HepG2 (cell line): Measurements from ENCODE around the gene ZBTB46. TPM values are rescaled to one million over a fixed set of nuclear protein-coding genes. Genes with fewer than 3 reads are reported as not detected.
A peak's percentile ranks its signal among the peaks of the same experiment; 100 is the strongest.

Source experiments
- ATF1 ChIP-seq: IDR thresholded peaks from 2 replicates; pipeline ENCODE4 v1.6.1; 2016; ENCODE audit warnings: mild to moderate bottlenecking, control low read depth
- BORCS8-MEF2B ChIP-seq: sonication (generic); formaldehyde crosslinking; IDR thresholded peaks from 2 replicates; pipeline ENCODE4 v1.8.0; 2022; ENCODE audit warnings: mild to moderate bottlenecking, missing genetic modification reagents
- ETV6 ChIP-seq: sonication (generic); formaldehyde crosslinking; conservative IDR thresholded peaks from 2 replicates; pipeline ENCODE4 v1.4.0; 2020; ENCODE audit warnings: missing genetic modification reagents
- GABPA ChIP-seq, 2 experiments: IDR thresholded peaks; 2 replicates each; pipeline ENCODE4 v1.6.1; 2011 to 2016; ENCODE audit warnings: low read depth in 2 of 2, low read length in 1 of 2, missing biosample characterization in 1 of 2, missing genetic modification characterization in 1 of 2
- KMT2B ChIP-seq: IDR thresholded peaks from 2 replicates; pipeline ENCODE4 v1.6.1; 2016; ENCODE audit warnings: missing genetic modification reagents, missing compliant biosample characterization
- PITX1 ChIP-seq: sonication (generic); formaldehyde crosslinking; IDR thresholded peaks from 2 replicates; pipeline ENCODE4 v1.5.1; 2020; ENCODE audit warnings: mild to moderate bottlenecking, missing genetic modification reagents
- SP5 ChIP-seq: IDR thresholded peaks from 2 replicates; pipeline ENCODE4 v1.6.1; 2016; ENCODE audit warnings: low read depth, borderline replicate concordance
- TARDBP ChIP-seq: sonication (generic); formaldehyde crosslinking; IDR thresholded peaks from 2 replicates; pipeline ENCODE4 v1.8.0; 2022; ENCODE audit warnings: mild to moderate bottlenecking, missing genetic modification reagents
- TRAFD1 ChIP-seq: sonication (generic); formaldehyde crosslinking; IDR thresholded peaks from 2 replicates; pipeline ENCODE4 v1.5.1; 2020; ENCODE audit warnings: missing genetic modification reagents, mild to moderate bottlenecking, borderline replicate concordance
- USF2 ChIP-seq, 2 experiments: sonication (generic) in 1 of 2; formaldehyde crosslinking in 1 of 2; IDR thresholded peaks; 2 replicates each; pipeline versions ENCODE4 v1.5.1 to v1.6.1; 2011 to 2020; ENCODE audit warnings: borderline replicate concordance in 1 of 2, low read depth in 1 of 2, low read length in 1 of 2, mild to moderate bottlenecking in 1 of 2, missing genetic modification reagents in 1 of 2, moderate library complexity in 1 of 2
- ZBTB14 ChIP-seq: sonication (generic); formaldehyde crosslinking; IDR thresholded peaks from 2 replicates; pipeline ENCODE4 v1.4.0; 2020; ENCODE audit warnings: missing genetic modification reagents
- ZBTB8A ChIP-seq: sonication (generic); formaldehyde crosslinking; IDR thresholded peaks from 2 replicates; pipeline ENCODE4 v1.4.0; 2020; ENCODE audit warnings: mild to moderate bottlenecking, low read depth, missing genetic modification reagents, borderline replicate concordance
- ZFX ChIP-seq: sonication (generic); formaldehyde crosslinking; IDR thresholded peaks from 2 replicates; pipeline ENCODE4 v1.4.0; 2020; ENCODE audit warnings: mild to moderate bottlenecking, low read depth, missing genetic modification reagents, moderate library complexity
- ZNF382 ChIP-seq: sonication (generic); formaldehyde crosslinking; IDR thresholded peaks from 2 replicates; pipeline ENCODE4 v1.5.0; 2020; ENCODE audit warnings: missing genetic modification reagents, mild to moderate bottlenecking, borderline replicate concordance
- ZNF451 ChIP-seq: sonication (generic); formaldehyde crosslinking; IDR thresholded peaks from 2 replicates; pipeline ENCODE4 v1.5.0; 2020; ENCODE audit warnings: mild to moderate bottlenecking, missing genetic modification reagents
- ZNF746 ChIP-seq: sonication (generic); formaldehyde crosslinking; IDR thresholded peaks from 2 replicates; pipeline ENCODE4 v1.8.0; 2022; ENCODE audit warnings: mild to moderate bottlenecking, missing genetic modification reagents
- polyA plus RNA-seq, 8 experiments: library from polyadenylated mRNA; depleted of rRNA in 3 of 8; stranded (reverse) in 7 of 8; unstranded in 1 of 8; fragments of >200 nt; fragmentation: Illumina TruSeq in 4 of 8; extraction: Trizol in 4 of 8; gene quantifications; 2 replicates each; pipeline versions ENCODE4 v1.2.1 to v1.2.3, GENCODE V29; 2011 to 2016; ENCODE audit warnings: low read depth in 4 of 8, missing spikeins in 1 of 8, mixed read lengths in 1 of 8; ENCODE audit not compliant: insufficient read depth in 1 of 8
- total RNA-seq, 5 experiments: library from RNA; depleted of rRNA; stranded (reverse); fragments of >200 nt; fragmentation: Illumina TruSeq; extraction: Trizol; gene quantifications; 2 replicates each; pipeline ENCODE4 v1.2.3, GENCODE V29; 2016; ENCODE audit warnings: low read depth in 1 of 5
- TF ChIP-seq, protein P1 (sequence below): sonication (generic); formaldehyde crosslinking; IDR thresholded peaks from 2 replicates; pipeline ENCODE4 v1.4.0; 2020; ENCODE audit warnings: mild to moderate bottlenecking, missing genetic modification reagents
- TF ChIP-seq, protein P2 (sequence below): sonication (generic); formaldehyde crosslinking; IDR thresholded peaks from 2 replicates; pipeline ENCODE4 v1.4.0; 2020; ENCODE audit warnings: mild to moderate bottlenecking, missing genetic modification reagents, borderline replicate concordance

The ZBTB46 gene
- total and polyA plus RNA-seq, 2 of the 13 experiments (the other 11 are each of a cell fraction or from before 2014, with no cell fraction given): 1.6 to 13.5 TPM

DNA sequence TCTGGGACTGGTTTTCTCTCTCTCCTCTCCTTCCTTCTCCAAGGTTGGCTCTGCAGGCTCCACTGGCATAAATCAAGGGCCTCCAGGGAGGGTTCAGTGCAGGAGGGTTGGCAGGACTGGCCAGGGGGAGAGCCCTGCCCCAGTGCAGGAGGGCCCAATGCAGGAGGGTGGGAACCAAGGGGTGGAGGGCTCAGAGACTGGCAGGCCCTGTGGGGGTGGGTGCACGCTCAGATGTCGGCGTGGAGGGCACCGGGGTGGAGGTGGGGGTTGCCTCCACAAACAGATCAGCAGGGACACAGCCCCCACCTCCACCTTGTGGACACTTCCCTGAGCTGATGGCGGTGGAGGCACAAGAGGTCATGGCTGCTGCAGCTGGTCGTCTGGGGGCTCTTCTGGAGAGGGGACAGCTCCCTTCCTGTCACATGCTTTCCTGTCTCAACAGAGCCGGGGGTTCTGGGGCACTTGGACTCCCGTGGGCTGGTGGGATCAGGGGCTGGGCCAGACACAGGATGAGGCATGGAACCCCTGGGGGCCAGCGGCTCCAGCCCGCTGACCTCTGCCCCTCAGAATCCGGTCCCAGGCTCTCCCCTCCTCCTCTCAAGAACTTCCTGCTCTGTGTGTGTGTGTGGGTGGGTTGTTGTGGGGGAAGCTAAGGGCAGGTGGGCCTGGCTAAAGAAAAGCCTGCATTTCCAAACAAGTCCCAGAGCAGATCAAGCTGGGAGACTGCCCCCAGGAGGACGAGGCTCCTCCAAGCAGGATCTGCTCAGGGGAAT is 27.5 kb upstream of the ZBTB46 start (continued):
- TF ChIP-seq SP5 (CRISPR knock-in tag) (peak; percentile 53), TARDBP (CRISPR knock-in tag) (peak; percentile 74), TRAFD1 (CRISPR knock-in tag) (no peak), ATF1 (CRISPR knock-in tag) (no peak), PITX1 (CRISPR knock-in tag) (peak; percentile 25; the same call in 1 of the 2 replicates), ZBTB14 (CRISPR knock-in tag) (0 out of 2 replicates have a peak, but pooled peaks have one; percentile 22), ZNF451 (CRISPR knock-in tag) (peak; percentile 2; the same call in 1 of the 2 replicates), ETV6 (no peak; the same call in 1 of the 2 replicates), KMT2B (no peak; the same call in none of the 2 replicates), ZNF382 (CRISPR knock-in tag) (no peak), ZFX (peak; percentile 25), GABPA (IDR thresholded peaks at IDR 0.05; ENCODE audit: low read depth, low read length) (no peak), GABPA (CRISPR knock-in tag; IDR thresholded peaks at IDR 0.05; ENCODE audit: low read depth) (peak; percentile 82), BORCS8-MEF2B (CRISPR knock-in tag) (peak; percentile 19; the same call in 1 of the 2 replicates), ZBTB8A (CRISPR knock-in tag) (no peak), ZNF746 (CRISPR knock-in tag) (peak; percentile 85; the same call in 1 of the 2 replicates), USF2 (IDR thresholded peaks at IDR 0.05; ENCODE audit: low read depth, low read length) (no peak), USF2 (CRISPR knock-in tag; IDR thresholded peaks at IDR 0.05; ENCODE audit: borderline replicate concordance) (peak; percentile 73; the same call in 1 of the 2 replicates)
- TF ChIP-seq, protein P1, sequence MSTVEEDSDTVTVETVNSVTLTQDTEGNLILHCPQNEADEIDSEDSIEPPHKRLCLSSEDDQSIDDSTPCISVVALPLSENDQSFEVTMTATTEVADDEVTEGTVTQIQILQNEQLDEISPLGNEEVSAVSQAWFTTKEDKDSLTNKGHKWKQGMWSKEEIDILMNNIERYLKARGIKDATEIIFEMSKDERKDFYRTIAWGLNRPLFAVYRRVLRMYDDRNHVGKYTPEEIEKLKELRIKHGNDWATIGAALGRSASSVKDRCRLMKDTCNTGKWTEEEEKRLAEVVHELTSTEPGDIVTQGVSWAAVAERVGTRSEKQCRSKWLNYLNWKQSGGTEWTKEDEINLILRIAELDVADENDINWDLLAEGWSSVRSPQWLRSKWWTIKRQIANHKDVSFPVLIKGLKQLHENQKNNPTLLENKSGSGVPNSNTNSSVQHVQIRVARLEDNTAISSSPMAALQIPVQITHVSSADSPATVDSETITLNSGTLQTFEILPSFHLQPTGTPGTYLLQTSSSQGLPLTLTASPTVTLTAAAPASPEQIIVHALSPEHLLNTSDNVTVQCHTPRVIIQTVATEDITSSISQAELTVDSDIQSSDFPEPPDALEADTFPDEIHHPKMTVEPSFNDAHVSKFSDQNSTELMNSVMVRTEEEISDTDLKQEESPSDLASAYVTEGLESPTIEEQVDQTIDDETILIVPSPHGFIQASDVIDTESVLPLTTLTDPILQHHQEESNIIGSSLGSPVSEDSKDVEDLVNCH: no peak
- TF ChIP-seq, protein P2, sequence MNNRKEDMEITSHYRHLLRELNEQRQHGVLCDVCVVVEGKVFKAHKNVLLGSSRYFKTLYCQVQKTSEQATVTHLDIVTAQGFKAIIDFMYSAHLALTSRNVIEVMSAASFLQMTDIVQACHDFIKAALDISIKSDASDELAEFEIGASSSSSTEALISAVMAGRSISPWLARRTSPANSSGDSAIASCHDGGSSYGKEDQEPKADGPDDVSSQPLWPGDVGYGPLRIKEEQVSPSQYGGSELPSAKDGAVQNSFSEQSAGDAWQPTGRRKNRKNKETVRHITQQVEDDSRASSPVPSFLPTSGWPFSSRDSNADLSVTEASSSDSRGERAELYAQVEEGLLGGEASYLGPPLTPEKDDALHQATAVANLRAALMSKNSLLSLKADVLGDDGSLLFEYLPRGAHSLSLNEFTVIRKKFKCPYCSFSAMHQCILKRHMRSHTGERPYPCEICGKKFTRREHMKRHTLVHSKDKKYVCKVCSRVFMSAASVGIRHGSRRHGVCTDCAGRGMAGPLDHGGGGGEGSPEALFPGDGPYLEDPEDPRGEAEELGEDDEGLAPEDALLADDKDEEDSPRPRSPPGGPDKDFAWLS (CRISPR knock-in tag): 0 out of 2 replicates have a peak, but pooled peaks have one; percentile 13
